Right ventricle myocardium inferior (tissue), 1 donor: Measurements from ENCODE around the gene ASXL2. TPM values are rescaled to one million over a fixed set of nuclear protein-coding genes. Genes with fewer than 3 reads are reported as not detected.
"Not testable (repeated sequence)": the region's sequence is repeated elsewhere in the genome, so short reads cannot be mapped to it uniquely, and the experiment has no call there.

Source experiments
- ATAC-seq: fragments of 200-7000 bp; cut with Tn5 transposase; one replicate; pipeline ENCODE4 v1.9.1; 2020; ENCODE audit warnings: mild to moderate bottlenecking, moderate library complexity
- DNase-seq: peaks from one replicate; pipeline ENCODE4 v3.0.0; 2021; ENCODE audit errors: missing footprints
- intact Hi-C: fragments of 100-400 bp; cut with DNase I; formaldehyde crosslinking; loops from one replicate; pipeline ENCODE4 v1.11.0; 2022
- total RNA-seq: library from RNA; stranded (reverse); fragmentation: NEBNext Ultra II Directional; extraction: Animal tissue kit (Norgen Biotek cat#: 25700); gene quantifications from one replicate; pipeline ENCODE4 v1.2.1, GENCODE V29; 2021
- donor health status: DM: no; HTN: yes; CAD: no; lungs with severe emphysema.

Gene ASXL2
- total RNA-seq, 1 donor from 2014 or later, result 21.7 TPM

- ATAC-seq (no peak), DNase-seq (no peak)
- intact Hi-C loops, result no loop called here
Measured at GRCh38 chr2:25712455-25712854, 165.8 kb downstream of the ASXL2 start.

- no peak for ATAC-seq
- intact Hi-C loops, result no loop called here
- no peak for DNase-seq
Measured at GRCh38 chr2:25711675-25712354, 166.5 kb downstream of the ASXL2 start.

GRCh38 chr2:25710750-25711149 lies 167.5 kb downstream of the ASXL2 start:
- ATAC-seq (no peak), DNase-seq (no peak)
- intact Hi-C loops, result no loop called here

GRCh38 chr2:25709349-25709748 lies 168.9 kb downstream of the ASXL2 start:
- no peak for DNase-seq
- intact Hi-C loops, result no loop called here
- no peak for ATAC-seq

- intact Hi-C loops, result no loop called here
- DNase-seq, result no peak
- ATAC-seq, result no peak
Measured at GRCh38 chr2:25707927-25708590, 170.2 kb downstream of the ASXL2 start.

- intact Hi-C loops, DNase-seq, ATAC-seq: not testable (repeated sequence)
Measured at GRCh38 chr2:25705575-25705974, 172.7 kb downstream of the ASXL2 start.

- ATAC-seq (no peak), DNase-seq (no peak)
- intact Hi-C loops, result loop anchor here (5.0 kb wide), 1 partner anchor 94 kb away; no protein-coding TSS in a partner anchor
Measured at GRCh38 chr2:25701801-25702200, 176.5 kb downstream of the ASXL2 start.

GRCh38 chr2:25700221-25700660 lies 178.0 kb downstream of the ASXL2 start:
- intact Hi-C loops, result loop anchor here (5.0 kb wide), 1 partner anchor 93 kb away; no protein-coding TSS in a partner anchor
- ATAC-seq (no peak), DNase-seq (no peak)

- DNase-seq (no peak), ATAC-seq (no peak)
- intact Hi-C loops, result no loop called here
Measured at GRCh38 chr2:25699216-25699615, 179.1 kb downstream of the ASXL2 start.

GRCh38 chr2:25698752-25699151 lies 179.5 kb downstream of the ASXL2 start:
- intact Hi-C loops, result no loop called here

GRCh38 chr2:25697559-25698341 lies 180.5 kb downstream of the ASXL2 start:
- intact Hi-C loops, result no loop called here
- ATAC-seq, result no peak
- DNase-seq, result no peak

More at GRCh38 chr2:25698752-25699151, 179.5 kb downstream of the ASXL2 start:
- DNase-seq (no peak), ATAC-seq (no peak)

- no peak for DNase-seq
- ATAC-seq, result no peak
- intact Hi-C loops, result no loop called here
Measured at GRCh38 chr2:25692737-25693445, 185.4 kb downstream of the ASXL2 start.

- intact Hi-C loops, result no loop called here
- ATAC-seq (no peak), DNase-seq (no peak)
Measured at GRCh38 chr2:25692143-25692542, 186.1 kb downstream of the ASXL2 start.

- no peak for ATAC-seq
- intact Hi-C loops, result no loop called here
- no peak for DNase-seq
Measured at GRCh38 chr2:25690058-25690457, 188.2 kb downstream of the ASXL2 start.

- no peak for ATAC-seq
- intact Hi-C loops, result no loop called here
- DNase-seq, result no peak
Measured at GRCh38 chr2:25688236-25688635, 190.1 kb downstream of the ASXL2 start.

- ATAC-seq (no peak), DNase-seq (no peak)
- intact Hi-C loops, result no loop called here
Measured at GRCh38 chr2:25685741-25686140, 192.5 kb downstream of the ASXL2 start.

- ATAC-seq (no peak), DNase-seq (no peak)
- intact Hi-C loops, result no loop called here
Measured at GRCh38 chr2:25684577-25685473, 193.5 kb downstream of the ASXL2 start.
